Lower lobe of right lung (tissue), 2 donors: ENCODE measurements around the gene KRTAP2-2. TPM values are rescaled to one million over a fixed set of nuclear protein-coding genes. Genes with fewer than 3 reads are reported as not detected.
"Not testable (repeated sequence)": the region's sequence is repeated elsewhere in the genome, so short reads cannot be mapped to it uniquely, and the experiment has no call there.

ENCODE experiments used
- ATAC-seq, 2 donors: fragments of 200-7000 bp; cut with Tn5 transposase; one replicate each; pipeline ENCODE4 v1.9.1; 2020 to 2022; ENCODE audit warnings: mild to moderate bottlenecking in 2 of 2, moderate library complexity in 2 of 2
- DNase-seq: peaks from one replicate; pipeline ENCODE4 v3.0.0-alpha.2; 2020
- H3K27ac ChIP-seq: fragments of 200-600 bp; one replicate; pipeline ENCODE4 v1.8.0; 2022
- H3K27me3 ChIP-seq: fragments of 200-600 bp; one replicate; pipeline ENCODE4 v1.8.0; 2022; ENCODE audit warnings: low read depth
- H3K36me3 ChIP-seq: fragments of 200-600 bp; one replicate; pipeline ENCODE4 v1.8.0; 2022; ENCODE audit warnings: mild to moderate bottlenecking
- H3K4me1 ChIP-seq: fragments of 200-600 bp; one replicate; pipeline ENCODE4 v1.8.0; 2022
- H3K4me3 ChIP-seq: fragments of 200-600 bp; one replicate; pipeline ENCODE4 v1.8.0; 2022; ENCODE audit warnings: mild to moderate bottlenecking
- H3K9me3 ChIP-seq: fragments of 200-600 bp; one replicate; pipeline ENCODE4 v1.8.0; 2022
- intact Hi-C: fragments of 100-400 bp; cut with DNase I; formaldehyde crosslinking; loops from one replicate; pipeline ENCODE4 v1.11.0; 2022
- total RNA-seq: library from RNA; stranded (reverse); fragmentation: NEBNext Ultra II Directional; extraction: Animal tissue kit (Norgen Biotek cat#: 25700); gene quantifications from one replicate; pipeline ENCODE4 v1.2.1, GENCODE V29; 2021
- TF ChIP-seq, protein P1 (sequence below): fragments of 200-600 bp; IDR thresholded peaks from one replicate; pipeline ENCODE4 v1.8.0; 2022; ENCODE audit warnings: antibody characterized with exemption, mild to moderate bottlenecking
- donor health status: DM: no; HTN: yes; CAD: no; lungs with severe emphysema.

KRTAP2-2 gene
- total RNA-seq, 1 donor from 2014 or later: not detected

DNA sequence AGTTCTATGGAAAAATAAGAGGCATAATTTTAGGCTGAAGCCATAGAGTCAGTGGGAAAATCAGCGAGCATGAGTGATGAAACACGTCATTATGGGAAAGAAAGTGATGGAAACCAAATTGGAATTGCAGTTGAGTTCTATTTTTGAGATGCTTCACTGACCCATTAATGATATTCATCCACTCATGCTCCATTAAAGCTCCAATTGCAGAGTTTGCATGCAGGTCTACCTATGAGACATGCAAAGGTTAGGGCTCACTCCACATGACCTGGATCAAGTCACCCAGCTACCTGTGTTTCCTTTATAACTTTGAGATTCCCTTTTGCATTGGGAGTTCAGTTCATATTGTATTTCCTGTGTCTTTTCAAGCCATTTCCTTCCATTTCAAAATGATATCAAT is 18.6 kb upstream of the KRTAP2-2 start:
- Histone ChIP-seq H3K27ac (no peak overlapping the region), H3K4me1 (no peaks in the 10 kb centered on the region), H3K9me3 (no peaks in the 10 kb centered on the region), H3K36me3 (no peaks in the 10 kb centered on the region), H3K4me3 (no peak overlapping the region), H3K27me3 (no peaks in the 10 kb centered on the region)
- DNase-seq (no peak), ATAC-seq (no peak)
- intact Hi-C loops: no loop called here
- TF ChIP-seq, protein P1, sequence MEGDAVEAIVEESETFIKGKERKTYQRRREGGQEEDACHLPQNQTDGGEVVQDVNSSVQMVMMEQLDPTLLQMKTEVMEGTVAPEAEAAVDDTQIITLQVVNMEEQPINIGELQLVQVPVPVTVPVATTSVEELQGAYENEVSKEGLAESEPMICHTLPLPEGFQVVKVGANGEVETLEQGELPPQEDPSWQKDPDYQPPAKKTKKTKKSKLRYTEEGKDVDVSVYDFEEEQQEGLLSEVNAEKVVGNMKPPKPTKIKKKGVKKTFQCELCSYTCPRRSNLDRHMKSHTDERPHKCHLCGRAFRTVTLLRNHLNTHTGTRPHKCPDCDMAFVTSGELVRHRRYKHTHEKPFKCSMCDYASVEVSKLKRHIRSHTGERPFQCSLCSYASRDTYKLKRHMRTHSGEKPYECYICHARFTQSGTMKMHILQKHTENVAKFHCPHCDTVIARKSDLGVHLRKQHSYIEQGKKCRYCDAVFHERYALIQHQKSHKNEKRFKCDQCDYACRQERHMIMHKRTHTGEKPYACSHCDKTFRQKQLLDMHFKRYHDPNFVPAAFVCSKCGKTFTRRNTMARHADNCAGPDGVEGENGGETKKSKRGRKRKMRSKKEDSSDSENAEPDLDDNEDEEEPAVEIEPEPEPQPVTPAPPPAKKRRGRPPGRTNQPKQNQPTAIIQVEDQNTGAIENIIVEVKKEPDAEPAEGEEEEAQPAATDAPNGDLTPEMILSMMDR: no peak

DNA sequence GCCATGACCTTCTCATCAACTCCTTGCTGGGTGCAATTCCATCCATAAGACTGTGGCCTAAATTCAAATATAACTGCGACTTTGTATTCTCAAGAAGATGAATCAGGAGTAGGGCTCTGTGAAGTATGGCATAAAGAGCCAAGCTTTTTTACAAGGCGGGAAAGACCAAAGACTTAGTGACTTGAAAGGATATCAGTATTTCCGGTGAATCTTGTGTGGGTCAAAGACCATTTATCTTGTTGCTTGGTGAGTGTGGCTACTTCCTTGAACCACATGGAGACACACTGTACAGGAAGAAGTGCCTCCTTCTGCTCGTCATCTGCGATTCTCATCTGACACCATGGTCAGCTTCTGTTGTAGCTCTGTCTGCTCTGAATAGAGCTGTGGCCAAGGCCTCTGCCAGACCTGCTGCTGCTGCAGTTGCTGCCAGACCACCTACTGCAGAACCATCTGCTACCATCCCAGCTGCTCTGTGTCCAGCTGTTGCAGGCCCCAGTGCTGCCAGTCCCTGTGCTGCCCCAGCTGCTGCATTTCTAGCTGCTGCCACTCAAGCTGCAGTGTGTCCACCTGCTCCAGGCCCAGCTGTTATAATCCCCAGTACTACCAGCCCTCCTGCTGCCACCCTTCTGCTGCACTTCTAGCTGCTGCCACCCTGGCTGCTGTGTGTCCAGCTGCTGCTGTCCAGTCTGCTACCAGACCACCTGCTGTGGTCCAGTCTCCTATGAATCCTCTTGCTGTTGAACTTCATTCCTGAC is 16.8 kb upstream of the KRTAP2-2 start:
- no peaks in the 10 kb centered on the region for H3K4me1 ChIP-seq
- intact Hi-C loops: no loop called here
- H3K27ac ChIP-seq: no peak overlapping the region
- DNase-seq (no peak), ATAC-seq (no peak)
- H3K36me3 ChIP-seq: no peaks in the 10 kb centered on the region
- no peak overlapping the region for H3K4me3 ChIP-seq
- TF ChIP-seq, protein P1: no peak
- H3K27me3 ChIP-seq: no peaks in the 10 kb centered on the region
- H3K9me3 ChIP-seq: no peaks in the 10 kb centered on the region

DNA sequence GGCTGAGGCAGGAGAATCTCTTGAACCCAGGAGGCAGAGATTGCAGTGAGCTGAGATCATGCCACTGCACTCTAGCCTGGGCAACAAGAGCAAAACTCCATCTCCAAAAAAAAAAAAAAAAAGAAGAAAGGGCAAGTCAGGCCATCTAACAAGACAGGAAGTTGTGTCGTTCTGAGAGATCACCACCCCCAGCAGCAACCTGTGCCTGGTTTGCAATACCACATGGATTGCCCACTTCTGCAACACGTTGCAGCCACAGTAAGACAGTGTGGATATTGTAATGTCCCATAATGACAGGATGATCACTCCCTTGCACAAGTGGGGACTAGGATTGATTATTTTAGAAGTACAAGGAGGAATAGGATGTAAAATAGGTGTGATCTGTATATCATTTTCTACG is 14.0 kb upstream of the KRTAP2-2 start:
- TF ChIP-seq, protein P1: no peak
- Histone ChIP-seq H3K27me3 (no peaks in the 10 kb centered on the region), H3K36me3 (no peaks in the 10 kb centered on the region)

DNA sequence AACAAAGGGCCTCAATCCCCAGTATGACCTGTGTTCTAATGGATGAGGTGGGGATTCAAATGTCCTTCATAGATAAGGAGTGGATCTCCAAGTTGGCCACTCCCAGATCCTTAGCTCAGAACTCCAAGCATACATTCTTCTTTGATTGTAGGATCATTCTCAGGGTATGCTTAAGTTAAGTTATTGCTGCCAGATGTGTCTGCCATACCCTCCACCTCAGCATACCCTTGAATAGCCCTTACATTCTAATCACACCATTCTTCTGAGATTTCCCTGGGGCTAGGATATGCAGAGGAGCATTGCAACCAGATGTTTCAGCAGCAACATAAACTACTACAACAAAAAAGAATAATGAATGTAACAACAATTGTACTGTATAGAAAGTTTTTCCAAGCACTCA is 12.3 kb upstream of the KRTAP2-2 start:
- Histone ChIP-seq H3K4me3 (no peak overlapping the region), H3K27ac (no peak overlapping the region), H3K27me3 (peaks cover under 1% of the 10 kb centered on the region), H3K4me1 (no peaks in the 10 kb centered on the region), H3K36me3 (no peaks in the 10 kb centered on the region), H3K9me3 (no peaks in the 10 kb centered on the region)
- ATAC-seq: no peak
- intact Hi-C loops: no loop called here
- TF ChIP-seq, protein P1: no peak
- no peak for DNase-seq

More for the DNA sequence above, 14.0 kb upstream of the KRTAP2-2 start:
- DNase-seq (no peak), ATAC-seq (no peak)
- no peaks in the 10 kb centered on the region for H3K4me1 ChIP-seq
- no peak overlapping the region for H3K4me3 ChIP-seq
- H3K9me3 ChIP-seq: no peaks in the 10 kb centered on the region
- H3K27ac ChIP-seq: no peak overlapping the region
- intact Hi-C loops: no loop called here

DNA sequence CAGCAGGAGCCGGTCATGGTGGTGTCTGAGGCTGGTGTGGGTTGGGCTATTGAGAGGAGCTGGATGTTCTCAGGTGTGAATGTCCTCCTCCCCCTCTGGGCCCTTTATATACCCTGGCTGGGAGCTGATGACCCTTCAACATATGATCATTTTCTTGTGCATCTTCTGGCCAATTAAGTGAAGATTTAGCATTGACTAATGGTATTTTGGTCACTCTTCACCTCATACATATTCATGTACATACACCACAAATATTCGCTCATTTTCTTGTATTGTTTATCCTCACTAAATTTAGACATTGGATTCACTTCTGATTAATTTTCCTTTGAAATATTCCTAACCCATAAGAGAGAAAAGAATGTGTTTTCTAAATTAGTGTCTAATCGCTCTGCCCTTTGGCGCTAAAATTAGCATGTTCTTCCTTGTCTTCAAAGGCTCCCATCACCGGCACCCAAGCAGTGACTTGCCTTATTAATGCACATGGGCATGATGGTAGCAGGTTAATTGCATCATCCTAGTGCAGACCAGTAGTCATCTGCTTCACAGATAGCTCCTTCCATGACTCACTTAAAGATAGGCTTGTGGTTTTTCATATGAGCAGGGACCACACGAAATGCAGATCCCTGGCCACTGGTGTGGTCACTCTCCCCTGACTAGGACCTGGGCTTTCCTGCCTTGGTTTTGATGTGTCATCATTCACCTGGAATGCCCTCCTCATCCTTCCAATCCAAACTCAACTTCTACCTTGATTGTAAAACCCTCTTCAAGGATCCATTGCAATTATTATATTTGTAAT is 11.0 kb upstream of the KRTAP2-2 start, which contains the start of gene KRTAP2-4:
Gene KRTAP2-4 (minus strand): TSS at position 51 of the 796 bp plus-strand sequence. CDS start 34 bp downstream, at position 17.
- no peak within 1 kb of the TSS for H3K27ac ChIP-seq
- H3K4me1 ChIP-seq: no peaks in the 10 kb centered on the region
- TF ChIP-seq, protein P1: no peak
- H3K36me3 ChIP-seq: no peaks in the 10 kb centered on the region
- ATAC-seq (no peak), DNase-seq (no peak)
- H3K4me3 ChIP-seq: no peak within 1 kb of the TSS
- no peaks in the 10 kb centered on the region for H3K9me3 ChIP-seq
- intact Hi-C loops: no loop called here
- peaks cover 10% of the 10 kb centered on the region for H3K27me3 ChIP-seq

DNA sequence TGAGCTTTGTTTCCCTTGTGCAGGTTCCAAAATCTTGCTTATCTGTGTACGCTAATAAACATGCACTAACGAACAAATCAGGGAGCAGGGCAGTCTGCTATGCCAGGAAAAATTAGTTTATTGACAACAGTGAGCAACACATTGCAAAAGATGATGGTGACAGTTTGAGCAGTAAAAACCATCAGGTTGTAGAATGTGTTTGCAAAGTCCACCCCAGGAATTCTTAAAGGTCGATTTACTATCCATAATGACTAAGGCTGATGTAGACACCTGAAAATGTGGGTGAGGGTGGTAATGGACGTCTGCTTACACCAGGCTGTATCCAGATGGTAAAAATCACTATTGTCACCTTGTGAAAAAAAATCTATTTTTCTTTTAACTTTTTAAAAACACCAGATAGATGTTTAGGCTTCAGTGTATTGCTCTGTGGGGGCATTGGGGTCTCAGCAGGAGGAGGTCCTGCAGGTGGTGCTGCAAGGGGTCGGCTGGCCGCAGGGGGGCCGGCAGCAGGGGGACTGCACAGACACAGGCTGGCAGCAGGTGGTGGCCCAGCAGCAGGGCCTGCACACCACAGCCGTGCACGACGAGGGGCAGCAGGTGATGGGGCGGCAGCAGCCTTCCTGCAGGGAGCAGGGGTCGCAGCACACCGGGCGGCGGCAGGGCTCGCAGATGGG is 10.1 kb upstream of the KRTAP2-2 start:
- H3K4me1 ChIP-seq, DNase-seq, intact Hi-C loops, ATAC-seq, H3K9me3 ChIP-seq, H3K4me3 ChIP-seq, H3K36me3 ChIP-seq, H3K27ac ChIP-seq: not testable (repeated sequence)
- peaks cover 16% of the 10 kb centered on the region for H3K27me3 ChIP-seq
